NCI-H748 (cell line): ENCODE measurements around the gene ZNF607.

Experiments used
- DNase-seq: peaks from one replicate; lab custom pipeline; 2025; ENCODE audit not compliant: unreplicated experiment; lab: John Stamatoyannopoulos, UW

Gene ZNF607

GRCh38 chr19:37654118-37654517, 65.4 kb downstream of the ZNF607 start:
- DNase-seq = peak; percentile 34
